H1 (cell line): ENCODE measurements around the gene TMEM40. TPM values are rescaled to one million over a fixed set of nuclear protein-coding genes. Genes with fewer than 3 reads are reported as not detected.

Source experiments
- CBX8 ChIP-seq: fragments of 300-800, 300-1000 bp; sonication (generic); IDR thresholded peaks from 2 replicates; pipeline ENCODE4 v1.7.1; 2016; ENCODE audit warnings: low read depth, low read length, borderline replicate concordance
- CREB1 ChIP-seq: IDR thresholded peaks from 2 replicates; pipeline ENCODE4 v1.6.1; 2012; ENCODE audit warnings: inconsistent platforms
- E2F6 ChIP-seq: IDR thresholded peaks from 2 replicates; pipeline ENCODE4 v1.6.1; 2012; ENCODE audit warnings: inconsistent platforms
- JUN ChIP-seq: IDR thresholded peaks from 2 replicates; pipeline ENCODE4 v1.6.1; 2011; ENCODE audit warnings: low read depth, mild to moderate bottlenecking, improper control_type of control experiment, low read length
- KDM5A ChIP-seq: fragments of 200-600 bp; IDR thresholded peaks from 2 replicates; pipeline ENCODE4 v1.7.1; 2012; ENCODE audit warnings: mild to moderate bottlenecking, low read length, inconsistent platforms, mixed read lengths
- SIN3A ChIP-seq, 2 experiments: IDR thresholded peaks in 1 of 2; conservative IDR thresholded peaks in 1 of 2; 2 replicates each; pipeline ENCODE4 v1.6.1; 2011 to 2012; ENCODE audit warnings: low read length in 2 of 2, improper control_type of control experiment in 1 of 2, low read depth in 1 of 2, mild to moderate bottlenecking in 1 of 2
- polyA plus RNA-seq, 7 experiments: library from polyadenylated mRNA; depleted of rRNA in 3 of 7; stranded (reverse) in 5 of 7; unstranded in 2 of 7; fragments of >200 nt in 5 of 7; fragments of 200-250 nt in 2 of 7; gene quantifications; 1 replicate in 5 of 7; 2 replicates in 1 of 7; 4 replicates in 1 of 7; pipeline versions ENCODE4 v1.2.1 to v1.2.3, GENCODE V29; 2011 to 2013; ENCODE audit warnings: missing spikeins in 2 of 7, mixed read lengths in 2 of 7
- total RNA-seq: library from RNA; stranded (reverse); fragmentation: NEBNext Ultra II Directional; extraction: Animal tissue kit (Norgen Biotek cat#: 25700); gene quantifications from 2 replicates; pipeline ENCODE4 v1.2.1, GENCODE V29; 2021

Gene TMEM40
- total and polyA plus RNA-seq, 2 of the 8 experiments (the other 6 are each of a cell fraction or from before 2014, with no cell fraction given) = 0.18 TPM; not detected in 1

- no peak for TF ChIP-seq E2F6
- TF ChIP-seq CREB1 = no peak
- TF ChIP-seq KDM5A = no peak
- no peak for TF ChIP-seq SIN3A (conservative IDR thresholded peaks at IDR 0.05 in 1 of 2, IDR thresholded peaks at IDR 0.05 in 1 of 2; ENCODE audit: low read depth in 1 of 2, low read length in 2 of 2)
- TF ChIP-seq CBX8 = no peak
- no peak for TF ChIP-seq JUN
Measured at GRCh38 chr3:12734960-12735359, 24.1 kb downstream of the TMEM40 start (continued).
